GM21381 (cell line): ENCODE results near the gene TPRX1.
"Not testable (repeated sequence)": the region's sequence is repeated elsewhere in the genome, so short reads cannot be mapped to it uniquely, and the experiment has no call there.

Source experiments
- ATAC-seq: cut with Tn5 transposase; IDR thresholded peaks from one replicate; pipeline ENCODE4 v1.9.1; 2021; ENCODE audit warnings: mild to moderate bottlenecking, moderate library complexity; ENCODE audit not compliant: unreplicated experiment

TPRX1 gene

GRCh38 chr19:47768604-47769003 is 35.7 kb downstream of the TPRX1 start:
- no peak for ATAC-seq

DNA sequence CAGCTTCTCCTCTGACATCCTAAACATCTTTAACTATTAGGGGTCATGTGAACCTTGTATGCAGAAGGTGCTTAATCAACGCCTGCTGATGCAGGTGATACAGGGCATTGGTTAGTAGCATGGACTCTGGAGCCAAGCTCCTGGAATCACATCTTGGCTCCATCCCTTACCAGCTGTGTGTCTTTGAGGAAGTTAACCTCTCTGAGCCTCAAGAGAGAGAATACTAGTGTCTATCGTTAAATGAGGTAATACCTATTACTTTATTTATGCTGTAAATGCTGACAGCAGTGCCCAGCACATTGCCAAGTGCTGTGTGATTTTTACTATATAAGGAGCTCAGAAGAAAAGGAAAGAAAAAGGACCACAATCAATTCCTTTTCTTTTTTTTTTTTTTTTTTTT is 37.0 kb downstream of the TPRX1 start:
- no peak for ATAC-seq

- ATAC-seq: no peak
Observed at GRCh38 chr19:47766670-47767069, 37.7 kb downstream of the TPRX1 start.

GRCh38 chr19:47766359-47766620 is 38.1 kb downstream of the TPRX1 start:
- ATAC-seq: no peak

DNA sequence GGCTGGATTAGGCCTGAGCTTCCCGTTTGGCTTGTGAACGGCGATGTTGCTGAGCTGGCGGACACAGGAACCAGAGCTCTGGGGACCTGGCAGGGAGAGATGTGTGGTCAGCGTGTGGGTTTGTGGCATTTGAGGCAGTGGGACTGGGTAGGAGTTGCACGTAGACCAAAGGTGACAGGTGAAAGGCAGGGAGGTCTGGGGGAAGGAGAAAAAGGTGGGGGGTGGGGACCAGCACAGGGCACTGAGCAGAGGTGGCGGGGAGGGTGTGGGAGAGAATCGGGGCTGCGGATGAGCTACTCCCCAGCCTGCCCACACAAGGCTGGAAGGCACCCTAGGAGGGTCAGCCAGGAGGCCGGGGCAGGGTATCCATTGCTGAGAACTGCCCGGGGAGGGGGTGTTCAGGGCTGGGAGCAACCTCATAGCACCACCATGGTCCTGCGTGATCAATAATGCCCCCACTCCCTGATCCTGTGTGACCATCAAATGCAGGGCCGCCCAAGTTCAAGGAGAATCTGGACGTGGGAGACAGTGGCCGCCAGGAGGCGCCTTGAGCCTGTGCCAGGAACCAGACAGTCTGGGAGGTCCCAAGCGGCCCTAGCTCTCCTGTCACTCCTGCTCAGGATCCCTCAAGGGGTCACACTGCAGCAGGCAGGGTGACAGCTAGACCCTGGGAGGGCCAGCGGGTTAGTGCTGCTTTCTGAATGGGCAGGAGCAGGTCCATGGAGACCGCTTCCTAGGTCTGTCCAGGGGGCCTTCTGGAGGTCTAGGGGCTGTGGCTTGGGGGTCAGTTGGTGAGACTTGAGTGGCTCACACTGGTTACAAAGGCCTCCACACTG is 38.6 kb downstream of the TPRX1 start:
- no peak for ATAC-seq

- not testable (repeated sequence) for ATAC-seq
Observed at GRCh38 chr19:47764705-47765104, 39.6 kb downstream of the TPRX1 start.

GRCh38 chr19:47762615-47763308 is 41.6 kb downstream of the TPRX1 start:
- no peak for ATAC-seq

DNA sequence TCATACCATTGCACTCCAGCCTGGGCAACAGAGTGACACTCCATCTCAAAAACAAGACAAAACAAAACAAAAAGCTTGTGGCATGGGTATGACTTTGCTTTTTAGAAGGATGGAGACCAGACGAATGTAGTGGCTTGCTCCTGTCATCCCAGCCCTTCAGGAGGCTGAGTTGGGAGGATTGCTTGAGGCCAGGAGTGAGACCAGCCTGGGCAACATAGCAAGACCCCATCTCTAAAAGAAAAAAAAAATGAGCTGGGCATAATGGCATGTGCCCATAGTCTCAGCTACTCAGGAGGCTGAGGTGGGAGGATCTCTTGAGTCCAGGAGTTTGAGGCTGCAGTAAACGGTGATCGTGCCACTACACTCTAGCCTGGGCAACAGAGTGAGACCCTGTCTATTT is 42.2 kb downstream of the TPRX1 start:
- ATAC-seq: no peak

DNA sequence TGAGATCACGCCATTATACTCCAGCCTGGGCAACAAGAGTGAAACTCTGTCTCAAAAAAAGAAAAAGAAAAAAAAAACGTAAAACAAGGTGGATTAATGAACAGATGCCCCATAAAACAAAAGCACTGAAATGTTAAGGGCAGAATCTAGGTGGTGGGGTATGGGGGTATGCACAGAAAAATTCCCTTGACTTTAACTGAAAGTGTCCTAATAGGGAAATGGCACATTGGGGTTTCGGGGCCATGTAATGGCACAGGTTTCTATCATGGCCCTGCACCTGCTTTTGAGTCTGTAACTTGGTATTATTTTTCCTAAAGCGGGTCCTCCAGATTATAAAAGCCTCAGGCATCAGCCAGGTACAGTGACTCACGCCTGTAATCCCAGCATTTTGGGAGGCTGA is 42.8 kb downstream of the TPRX1 start:
- no peak for ATAC-seq

DNA sequence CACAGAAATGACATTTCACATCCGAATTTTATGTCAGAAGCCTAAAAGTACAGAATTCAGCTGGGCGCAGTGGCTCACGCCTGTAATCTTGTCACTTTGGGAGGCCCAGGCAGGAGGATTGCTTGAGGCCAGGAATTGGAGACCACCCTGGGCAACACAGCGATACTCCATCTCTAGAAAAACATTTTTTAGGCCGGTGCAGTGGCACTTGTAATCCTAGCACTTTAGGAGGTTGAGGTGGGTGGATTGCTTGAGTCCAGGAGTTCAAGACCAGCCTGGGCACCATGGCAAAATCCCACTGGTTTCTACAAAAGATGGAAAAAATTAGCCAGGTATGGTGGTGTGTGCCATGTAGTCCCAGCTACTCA is 43.7 kb downstream of the TPRX1 start:
- ATAC-seq: no peak

DNA sequence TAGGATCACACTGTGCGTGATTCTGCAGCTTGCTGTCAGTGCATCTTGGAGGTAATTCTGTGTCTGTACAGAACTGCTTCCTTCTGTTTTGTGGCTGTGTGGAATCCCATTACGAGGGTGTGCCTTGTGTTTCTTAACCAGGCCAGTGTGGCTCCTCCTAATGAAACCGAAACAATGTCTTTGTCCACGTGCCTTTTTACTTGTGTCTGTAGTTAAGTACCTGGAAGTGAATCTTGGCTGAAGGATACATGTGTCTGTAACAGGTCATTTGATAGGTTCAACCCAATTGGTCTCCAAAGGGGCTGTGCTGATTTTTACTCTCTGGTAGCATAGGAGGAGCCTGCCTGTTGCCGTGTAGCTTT is 45.9 kb downstream of the TPRX1 start:
- no peak for ATAC-seq

DNA sequence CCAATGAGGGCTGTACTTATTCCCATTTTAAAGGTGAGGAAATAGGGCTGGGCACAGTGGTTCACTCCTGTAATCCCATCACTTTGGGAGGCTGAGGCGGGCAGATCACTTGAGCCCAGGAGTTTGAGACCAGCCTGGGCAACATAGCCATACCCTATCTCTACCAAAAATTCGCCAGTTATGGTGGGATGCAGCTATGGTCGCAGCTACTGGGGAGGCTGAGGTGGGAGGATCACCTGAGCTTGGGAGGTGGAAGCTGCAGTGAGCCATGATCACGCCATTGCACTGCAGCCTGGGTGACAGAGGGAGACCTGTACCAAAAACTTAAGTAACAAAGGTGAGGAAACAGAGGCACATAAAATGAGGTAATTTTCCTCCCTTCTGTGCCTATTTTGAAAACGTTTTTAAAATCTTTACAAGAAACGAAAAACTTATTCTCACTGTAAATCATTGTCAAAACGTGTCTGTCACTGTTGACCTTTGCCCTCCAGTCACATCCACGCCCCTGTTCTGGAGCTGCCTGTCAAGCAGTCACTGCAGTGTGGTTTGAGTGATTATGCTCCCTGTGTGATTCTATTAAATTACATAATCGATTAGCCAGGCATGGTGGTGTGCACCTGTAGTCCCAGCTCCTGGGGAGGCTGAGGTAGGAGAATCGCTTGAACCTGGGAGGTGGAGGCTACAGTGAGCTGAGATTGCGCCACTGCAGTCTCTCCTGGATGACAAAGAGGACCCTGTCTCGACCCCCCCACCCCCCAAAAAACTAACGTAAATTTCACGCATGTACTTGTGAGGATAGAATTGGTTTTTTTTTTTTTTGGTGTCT is 46.5 kb downstream of the TPRX1 start:
- no peak for ATAC-seq

- no peak for ATAC-seq
Observed at GRCh38 chr19:47756953-47757608, 47.3 kb downstream of the TPRX1 start.

DNA sequence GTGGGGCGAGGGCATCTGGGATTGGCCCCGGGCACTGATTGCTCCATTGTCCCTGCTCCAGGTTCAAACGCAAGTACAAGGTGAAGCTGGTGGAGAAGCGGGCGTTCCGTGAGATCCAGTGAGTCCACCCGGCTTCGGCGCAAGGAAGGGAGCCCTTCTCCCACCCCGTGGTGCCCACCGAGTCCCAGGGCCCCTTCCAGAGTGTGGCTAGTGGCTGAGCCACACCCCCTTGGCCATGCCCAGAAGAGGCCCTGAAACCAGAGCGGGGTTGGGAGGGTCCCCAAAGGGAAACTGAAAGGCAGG is 47.8 kb downstream of the TPRX1 start:
- no peak for ATAC-seq

GRCh38 chr19:47755762-47756626 is 48.4 kb downstream of the TPRX1 start:
- ATAC-seq: no peak

GRCh38 chr19:47755065-47755761 is 49.1 kb downstream of the TPRX1 start:
- no peak for ATAC-seq

- ATAC-seq: no peak
Observed at GRCh38 chr19:47754206-47755064, 49.9 kb downstream of the TPRX1 start.

- no peak for ATAC-seq
Observed at GRCh38 chr19:47752440-47753211, 51.7 kb downstream of the TPRX1 start.
